ENCODE measurements around the gene PAK5.
A peak's percentile ranks its signal among the peaks of the same experiment; 100 is the strongest.
"Not testable (repeated sequence)": the region's sequence is repeated elsewhere in the genome, so short reads cannot be mapped to it uniquely, and the experiment has no call there.

Gene PAK5

DNA sequence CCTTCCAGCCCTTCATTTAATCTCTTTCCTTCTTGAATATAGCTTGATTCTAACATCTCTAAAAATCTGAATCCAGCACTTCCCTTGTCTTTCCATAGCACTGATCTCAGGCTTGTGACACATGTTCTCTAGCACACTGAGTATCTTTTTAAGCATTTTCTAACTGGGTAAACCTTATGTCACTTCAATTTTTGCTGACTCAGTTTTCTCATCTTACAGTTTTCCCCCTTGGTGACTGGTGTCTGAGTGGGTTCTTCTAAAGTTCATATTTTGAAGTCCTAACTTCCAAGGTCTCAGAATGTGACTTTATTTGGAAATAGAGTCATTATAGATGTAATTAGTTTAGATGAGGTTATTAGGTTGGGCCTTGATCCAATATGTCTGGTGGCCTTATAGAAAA, 153.9 kb downstream of the PAK5 start:
- DNase-seq (ENCODE audit: low read depth) = no peak

DNA sequence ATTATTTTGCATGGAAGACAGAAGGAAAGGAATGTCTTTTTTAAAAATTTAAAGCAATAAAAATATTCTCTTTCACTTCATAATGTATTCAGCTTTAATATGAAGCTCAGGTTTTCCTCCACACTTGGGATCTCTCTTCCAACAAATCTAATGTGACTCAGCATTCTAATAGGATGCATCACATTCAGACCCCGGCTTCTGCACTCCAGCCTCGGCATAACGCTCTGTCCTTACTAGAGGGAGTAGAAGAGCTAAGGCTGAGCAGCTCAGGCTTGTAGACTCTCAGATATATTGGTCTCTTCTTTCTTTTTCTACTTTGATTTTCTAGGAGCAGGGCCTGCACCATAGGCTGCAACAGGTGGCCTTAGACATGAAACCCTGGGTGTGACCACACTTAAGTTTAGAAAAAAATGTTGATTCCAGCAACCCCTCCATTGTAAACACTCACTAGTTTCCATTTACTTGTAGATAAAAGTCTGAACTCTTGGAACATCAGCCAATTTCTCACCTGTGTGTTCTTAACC, 161.7 kb downstream of the PAK5 start:
- no peak for DNase-seq (ENCODE audit: low read depth)

DNA sequence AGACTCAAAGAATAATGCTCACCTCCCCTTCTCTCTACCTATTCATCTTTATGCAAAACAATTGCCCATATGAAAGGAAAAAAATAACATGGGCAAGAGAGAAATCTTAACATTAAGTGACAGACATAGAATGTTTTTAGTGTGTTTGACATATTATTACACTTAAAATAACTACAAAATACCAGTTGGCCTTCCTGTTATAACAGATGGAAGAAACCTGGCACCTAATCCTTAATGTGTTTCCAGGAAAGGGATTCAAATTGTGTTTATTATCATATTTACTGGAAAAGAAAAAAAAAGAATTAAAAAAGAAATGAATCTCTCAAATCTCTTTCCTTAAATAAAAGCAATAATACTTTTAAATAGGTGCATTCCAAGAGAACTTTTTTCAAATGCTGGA, 165.9 kb downstream of the PAK5 start:
- no peak for DNase-seq (ENCODE audit: low read depth)

DNA sequence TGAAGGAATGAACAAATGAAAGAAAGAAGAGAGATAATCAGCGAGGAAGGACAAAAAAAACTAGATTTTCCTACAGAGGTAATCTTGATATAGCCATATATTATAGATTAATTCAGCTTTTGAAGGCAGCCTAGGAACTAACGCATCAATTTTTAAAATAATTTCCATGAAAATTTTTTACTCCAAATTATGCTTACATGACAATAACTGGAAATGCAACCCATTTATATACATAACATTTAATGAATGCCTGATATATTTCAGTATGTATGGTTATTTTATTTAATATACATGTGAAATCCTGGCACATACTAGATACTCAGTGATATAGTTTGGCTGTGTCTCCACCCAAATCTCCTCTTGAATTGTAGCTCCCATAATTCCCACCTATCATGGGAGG, 166.8 kb downstream of the PAK5 start:
- DNase-seq (ENCODE audit: low read depth) = no peak

DNA sequence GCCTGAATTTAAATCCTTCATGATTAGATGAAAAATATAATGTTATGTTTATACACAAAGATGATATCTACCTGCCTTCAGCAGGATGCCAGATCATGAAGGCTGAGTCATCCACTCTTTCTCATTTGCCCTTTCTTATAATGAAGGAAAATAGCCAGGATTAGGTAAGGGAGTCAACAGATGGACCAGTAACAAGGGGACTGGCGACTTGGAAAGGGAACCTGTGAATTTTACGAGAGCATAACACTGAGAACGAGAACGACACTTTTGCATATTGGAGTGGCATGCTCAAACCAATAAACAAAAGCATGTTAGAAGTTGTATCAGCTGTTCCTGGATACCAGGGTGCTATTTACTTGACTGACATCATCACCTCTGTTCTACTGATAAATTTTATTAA, 170.5 kb downstream of the PAK5 start:
- no peak for DNase-seq (ENCODE audit: low read depth)

DNA sequence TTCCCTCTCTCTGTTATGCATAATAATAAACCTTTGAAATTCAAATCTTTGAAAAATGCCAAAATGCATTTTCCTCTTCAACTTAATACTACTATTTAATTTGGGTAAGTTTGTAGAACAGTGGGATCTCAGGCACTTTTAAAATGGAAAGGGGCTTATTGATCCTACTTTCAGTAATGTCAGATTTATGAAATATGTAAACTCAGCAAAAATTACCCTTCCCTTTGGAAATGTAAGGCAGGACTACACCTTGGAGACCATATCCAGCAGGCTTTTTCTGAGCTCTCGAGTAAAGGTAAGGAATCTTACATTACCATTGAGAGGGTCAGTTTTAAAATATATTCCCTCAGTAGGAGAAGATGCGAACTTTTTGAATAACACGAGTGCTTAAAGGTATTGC, 175.5 kb downstream of the PAK5 start:
- DNase-seq (ENCODE audit: low read depth) = no peak

DNA sequence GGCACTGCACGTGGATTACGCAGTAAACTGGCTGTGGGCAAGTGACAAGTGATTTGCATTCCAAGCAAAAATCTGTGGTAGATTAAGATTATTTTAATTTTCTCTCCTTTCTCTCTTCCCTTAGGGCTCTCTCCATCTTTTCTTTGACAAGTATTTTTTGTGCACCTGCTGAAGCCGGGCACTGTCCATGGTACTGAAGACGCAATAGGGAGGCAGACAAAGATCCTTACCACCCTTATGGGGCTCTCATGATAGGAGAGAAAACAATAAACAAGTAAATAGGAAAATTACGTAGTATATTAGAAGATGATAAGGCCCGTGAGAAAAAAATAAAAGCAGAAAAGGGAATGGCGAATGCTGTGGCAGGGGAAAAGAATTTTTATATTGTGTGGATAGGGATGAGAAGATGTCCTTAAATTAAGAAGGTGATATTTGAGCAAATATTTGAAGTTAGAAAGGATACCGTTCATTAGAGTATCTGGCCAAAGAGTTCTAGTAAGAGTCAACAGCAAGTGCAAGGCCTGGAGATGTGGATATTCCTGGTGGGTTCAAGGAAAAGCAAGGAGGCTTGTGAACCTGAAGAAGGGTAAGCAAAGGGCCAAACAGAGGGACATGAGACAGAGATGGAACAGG, 178.5 kb downstream of the PAK5 start:
- DNase-seq (ENCODE audit: low read depth) = no peak

DNA sequence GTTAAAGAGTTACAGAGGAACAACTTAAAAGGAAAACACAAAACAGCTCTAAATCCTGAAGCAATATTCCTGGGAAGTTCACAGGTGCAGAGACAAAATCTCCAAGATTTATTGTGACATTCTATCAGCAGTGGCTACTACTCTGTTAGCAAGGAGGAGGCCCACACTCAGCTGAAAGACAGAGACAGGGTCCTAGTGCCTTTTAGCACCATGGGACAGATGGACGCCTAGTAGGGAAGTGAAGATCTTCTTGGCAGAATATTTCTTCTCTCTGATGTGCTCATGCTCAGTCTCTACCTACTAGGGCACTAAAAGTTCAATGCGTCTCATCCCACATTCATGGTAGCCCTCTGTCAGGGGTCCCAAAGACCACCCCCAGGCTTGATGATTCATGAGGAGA, 191.1 kb downstream of the PAK5 start:
- no peak for DNase-seq (ENCODE audit: low read depth)

DNA sequence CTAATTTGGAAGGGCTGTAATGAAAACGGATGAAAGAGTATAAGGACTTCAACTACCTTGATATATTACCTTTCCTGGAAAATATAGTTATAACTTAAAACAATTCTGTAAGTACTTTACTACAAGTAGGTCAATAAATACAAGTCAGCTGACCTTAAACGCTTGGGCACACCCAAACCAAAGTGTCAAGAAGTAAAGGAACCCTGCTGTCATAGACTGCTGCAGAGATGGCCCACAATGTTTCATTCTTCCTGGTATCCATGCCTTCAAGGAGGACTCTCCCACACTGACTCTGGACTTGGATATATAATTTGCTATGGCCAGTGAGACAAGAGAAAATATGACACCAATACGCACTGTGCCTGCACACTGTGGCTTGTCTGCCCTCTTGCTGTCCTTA, 192.5 kb downstream of the PAK5 start:
- DNase-seq (ENCODE audit: low read depth) = no peak

DNA sequence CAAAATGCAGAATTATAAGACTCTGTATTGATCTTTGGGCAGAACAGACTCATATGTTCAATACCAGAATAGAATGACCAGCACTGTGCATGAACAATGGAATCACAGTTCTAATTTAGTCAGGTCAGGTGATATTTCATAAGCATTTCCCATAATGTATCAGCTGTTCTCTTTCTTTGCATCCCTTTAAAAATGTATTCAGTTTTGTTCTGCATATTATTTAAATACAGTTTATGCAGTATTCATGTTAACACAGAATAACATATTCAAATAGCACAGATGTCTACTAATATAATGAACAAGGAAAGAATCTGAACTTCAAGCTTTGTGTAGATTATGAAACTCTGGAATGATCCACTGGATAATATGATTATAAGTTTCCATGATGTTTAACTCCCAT, 196.0 kb downstream of the PAK5 start:
- no peak for DNase-seq (ENCODE audit: low read depth)

DNA sequence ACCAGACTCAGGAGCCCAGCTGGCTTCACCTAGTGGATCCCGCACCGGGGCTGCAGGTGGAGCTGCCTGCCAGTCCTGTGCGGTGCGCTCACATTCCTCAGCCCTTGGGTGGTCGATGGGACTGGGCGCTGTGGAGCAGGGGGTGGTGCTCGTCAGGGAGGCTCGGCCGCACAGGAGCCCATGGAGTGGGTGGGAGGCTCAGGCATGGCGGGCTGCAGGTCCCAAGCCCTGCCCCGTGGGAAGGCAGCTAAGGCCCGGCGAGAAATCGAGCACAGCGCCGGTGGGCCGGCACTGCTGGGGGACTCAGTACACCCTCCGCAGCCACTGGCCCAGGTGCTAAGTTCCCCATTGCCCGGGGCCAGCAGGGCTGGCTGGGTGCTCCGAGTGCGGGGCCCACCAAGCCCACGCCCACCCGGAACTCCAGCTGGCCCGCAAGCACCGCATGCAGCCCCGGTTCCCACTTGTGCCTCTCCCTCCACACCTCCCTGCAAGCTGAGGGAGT, 197.3 kb downstream of the PAK5 start:
- DNase-seq (ENCODE audit: low read depth) = not testable (repeated sequence)

DNA sequence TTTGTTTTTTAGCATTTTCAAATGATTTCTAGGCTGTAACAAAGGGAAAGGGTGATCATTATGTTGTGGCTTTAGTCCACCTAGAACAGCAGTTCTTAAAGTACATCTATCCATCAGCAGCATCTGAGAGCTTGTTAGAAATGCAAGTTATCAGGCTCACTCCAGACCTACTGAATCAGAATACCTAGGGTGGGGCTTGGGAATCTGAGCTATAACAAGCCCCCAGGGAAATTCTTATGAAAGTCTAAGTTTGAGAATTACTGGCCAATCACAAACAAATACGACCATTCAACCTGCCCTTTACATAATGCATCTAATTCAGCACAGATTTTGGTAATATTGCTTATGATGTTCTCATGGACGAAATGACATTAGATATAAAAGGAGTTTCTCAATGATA, 201.0 kb downstream of the PAK5 start:
- DNase-seq (ENCODE audit: low read depth) = no peak

DNA sequence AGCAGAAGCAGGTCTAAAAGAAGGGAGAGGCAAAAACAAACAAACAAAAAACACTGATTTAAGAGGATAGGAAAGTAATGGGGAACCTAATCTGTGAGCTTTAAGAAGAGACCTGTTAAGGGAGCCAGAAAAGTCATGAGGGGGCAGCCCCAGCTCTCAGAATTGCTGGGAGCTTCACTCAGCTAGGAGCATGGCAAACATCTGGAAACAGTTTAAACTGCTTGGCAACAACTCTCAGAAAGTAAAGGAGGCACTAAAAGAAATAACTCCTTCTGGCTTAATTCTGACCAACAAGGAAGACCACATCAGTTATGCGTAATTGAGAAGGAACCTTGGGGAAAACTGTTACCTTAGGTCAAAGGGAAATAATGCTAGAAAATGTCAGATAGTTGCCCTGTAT, 203.1 kb downstream of the PAK5 start:
- no peak for DNase-seq (ENCODE audit: low read depth)

DNA sequence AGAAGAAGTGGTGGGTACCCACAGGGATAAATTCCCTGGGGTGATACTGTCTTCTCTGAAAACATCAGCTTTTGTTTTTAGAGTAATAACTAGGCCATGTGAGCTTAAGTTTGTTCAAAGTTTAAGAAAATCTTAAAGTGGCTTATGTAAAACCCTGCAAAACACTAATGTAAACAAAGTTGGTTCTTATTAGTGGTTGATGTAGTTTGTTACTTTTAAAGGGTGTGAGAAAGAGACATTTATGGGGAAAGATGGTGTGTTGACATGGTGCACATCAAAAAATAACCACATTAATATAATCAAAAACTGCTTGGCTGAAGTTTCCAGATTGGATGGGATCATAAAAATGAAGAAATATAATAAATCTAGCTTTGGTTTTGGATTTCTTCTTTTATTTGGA, 204.5 kb downstream of the PAK5 start:
- DNase-seq (ENCODE audit: low read depth) = no peak

DNA sequence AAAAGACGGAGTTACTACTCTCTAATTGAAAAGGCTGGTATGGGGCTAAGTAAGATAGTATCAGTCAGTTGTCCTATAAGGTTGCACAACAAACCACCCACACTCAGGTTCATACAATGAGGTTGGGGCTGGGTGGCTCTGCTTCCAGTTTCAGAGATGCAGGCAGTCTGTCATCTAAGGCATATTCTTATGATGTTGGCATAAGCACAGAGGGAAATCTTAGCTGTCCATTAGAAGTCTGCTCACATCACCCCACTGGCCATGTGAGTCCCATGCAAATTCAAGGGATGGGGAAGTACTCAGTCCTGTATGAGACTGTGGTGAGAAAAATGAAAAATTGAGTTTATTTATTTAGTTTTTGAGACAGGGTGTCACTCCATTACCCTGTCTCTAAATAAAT, 205.9 kb downstream of the PAK5 start:
- DNase-seq (ENCODE audit: low read depth) = no peak

DNA sequence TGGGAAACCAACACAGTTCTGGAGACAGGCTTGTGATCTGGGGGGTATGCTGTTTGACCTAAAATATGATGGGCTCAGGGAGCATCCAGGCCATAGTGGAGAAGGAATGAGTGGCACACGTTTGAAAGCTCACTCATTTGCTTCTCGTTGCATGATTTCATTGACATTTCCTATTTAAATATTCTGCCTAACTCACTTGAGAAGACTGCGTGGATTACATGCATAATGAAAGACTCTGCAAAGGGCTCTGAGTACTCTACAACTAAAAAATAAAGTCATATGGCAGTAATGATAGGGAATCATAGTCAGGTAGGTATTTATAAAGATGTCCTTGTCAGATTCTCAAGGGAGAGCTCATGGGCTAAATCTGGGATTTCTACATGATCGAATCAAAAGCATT, 206.6 kb downstream of the PAK5 start:
- no peak for DNase-seq (ENCODE audit: low read depth)

DNA sequence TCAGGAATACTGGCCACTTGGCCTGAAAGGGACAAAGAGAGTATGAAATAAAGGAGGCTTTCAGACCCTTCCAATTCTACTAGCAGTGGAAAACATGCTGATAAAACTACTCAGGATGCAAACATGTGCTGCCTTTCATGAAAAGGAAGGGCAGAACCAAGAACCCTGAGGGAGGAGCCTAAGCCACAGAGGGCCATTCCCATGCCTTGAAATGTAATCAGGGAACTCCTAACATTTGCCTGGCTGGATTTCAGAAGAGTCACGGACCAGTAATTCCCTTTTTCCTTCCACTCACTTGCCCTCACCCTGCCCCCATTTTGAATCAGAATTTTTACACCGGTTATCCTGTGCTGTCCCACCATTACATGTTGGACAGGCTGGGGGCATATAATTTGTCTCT, 208.3 kb downstream of the PAK5 start:
- DNase-seq (ENCODE audit: low read depth) = no peak

DNA sequence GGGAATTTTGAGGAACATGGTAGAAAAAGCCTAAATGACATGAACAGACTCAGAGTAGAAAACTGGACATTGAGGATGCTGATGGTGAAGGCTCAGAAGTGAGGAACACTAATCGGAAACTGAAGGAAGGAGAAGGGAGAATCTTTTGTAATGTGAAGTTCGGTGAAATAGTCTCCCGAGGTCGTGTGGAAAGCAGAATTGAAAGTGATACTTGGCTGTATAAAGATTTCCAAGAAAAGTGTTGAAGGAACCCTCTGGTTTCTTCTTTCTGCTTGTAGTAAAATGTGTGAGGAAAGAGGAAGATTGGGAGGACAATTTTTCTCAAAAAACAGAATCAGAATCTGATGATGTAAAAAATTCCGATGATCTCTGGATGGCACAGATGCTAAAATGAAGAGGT, 209.0 kb downstream of the PAK5 start:
- no peak for DNase-seq (ENCODE audit: low read depth)

DNA sequence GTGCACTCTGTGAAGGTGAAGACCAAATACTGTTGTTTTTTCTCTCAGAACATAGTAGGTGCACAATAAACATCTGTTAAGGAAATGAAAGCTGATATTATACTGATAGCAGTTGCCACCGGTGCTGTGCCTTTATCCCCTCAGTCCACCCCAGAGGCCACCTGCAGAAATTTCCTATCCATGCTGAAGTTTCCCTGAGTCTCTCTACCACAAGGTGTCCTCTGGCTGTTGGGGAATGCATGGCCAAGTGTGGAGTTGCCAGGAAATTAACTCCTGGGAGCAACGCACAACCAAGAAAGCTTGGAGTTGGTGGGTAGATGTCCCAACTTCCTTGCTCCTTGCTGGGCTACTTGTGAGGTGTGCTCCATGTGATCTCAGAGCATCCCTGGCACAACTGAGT, 210.3 kb downstream of the PAK5 start:
- no peak for DNase-seq (ENCODE audit: low read depth)

DNA sequence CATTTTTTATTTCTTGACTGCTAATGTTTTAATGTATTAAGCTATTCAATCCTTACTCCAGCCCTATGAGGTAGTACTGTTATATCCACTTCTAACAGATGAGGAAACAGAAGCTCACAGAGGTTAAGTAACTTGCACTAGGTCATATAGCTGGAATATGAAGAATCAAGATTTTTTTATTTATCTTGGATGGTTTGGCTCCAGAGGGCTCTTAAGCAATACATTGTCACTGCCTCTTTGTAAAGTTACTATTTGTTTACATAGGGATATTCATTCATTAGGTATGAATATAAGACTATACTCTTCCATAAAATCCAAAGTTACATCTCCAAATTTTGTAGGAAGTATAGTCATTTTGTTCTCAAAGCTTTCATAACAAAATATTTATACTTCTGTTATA, 210.7 kb downstream of the PAK5 start:
- DNase-seq (ENCODE audit: low read depth) = no peak

DNA sequence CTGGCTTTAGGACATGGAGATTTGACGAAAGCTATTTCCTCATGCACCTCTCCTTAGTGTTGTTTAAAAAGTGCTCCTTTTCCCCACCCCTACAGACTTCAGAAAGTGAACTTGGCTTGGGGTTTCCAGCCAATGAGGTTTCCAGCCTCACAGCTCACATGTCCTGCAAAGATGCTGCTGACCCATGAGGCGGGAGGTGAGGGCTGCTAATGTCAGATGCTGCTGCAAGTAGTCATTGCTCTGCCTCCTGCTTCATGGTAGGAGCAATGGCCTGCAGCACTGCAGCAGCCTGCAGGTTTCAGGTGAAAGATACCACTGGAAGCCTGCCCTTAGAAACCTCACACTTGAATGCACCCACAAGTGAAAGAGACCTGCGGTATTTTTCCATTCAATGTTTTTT, 211.7 kb downstream of the PAK5 start:
- DNase-seq (ENCODE audit: low read depth) = no peak

DNA sequence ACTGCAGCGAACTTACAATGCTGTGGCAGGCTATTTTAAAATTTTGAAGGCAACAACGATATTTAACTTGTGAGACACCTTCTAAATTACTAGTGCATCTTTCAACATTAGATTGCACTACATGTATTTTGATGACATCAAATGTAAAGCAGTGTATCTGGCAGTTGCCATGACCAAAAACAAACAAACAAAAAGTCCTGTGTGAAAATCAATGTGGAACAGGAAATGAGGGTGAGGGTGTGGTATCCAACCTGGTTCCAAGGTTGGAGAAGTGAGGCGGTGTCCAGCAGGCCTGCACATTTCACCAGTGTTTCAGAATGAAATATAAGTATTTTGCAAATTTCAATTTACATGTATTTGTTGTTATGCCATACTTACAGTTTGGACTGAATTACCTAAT, 212.5 kb downstream of the PAK5 start:
- no peak for DNase-seq (ENCODE audit: low read depth)

DNA sequence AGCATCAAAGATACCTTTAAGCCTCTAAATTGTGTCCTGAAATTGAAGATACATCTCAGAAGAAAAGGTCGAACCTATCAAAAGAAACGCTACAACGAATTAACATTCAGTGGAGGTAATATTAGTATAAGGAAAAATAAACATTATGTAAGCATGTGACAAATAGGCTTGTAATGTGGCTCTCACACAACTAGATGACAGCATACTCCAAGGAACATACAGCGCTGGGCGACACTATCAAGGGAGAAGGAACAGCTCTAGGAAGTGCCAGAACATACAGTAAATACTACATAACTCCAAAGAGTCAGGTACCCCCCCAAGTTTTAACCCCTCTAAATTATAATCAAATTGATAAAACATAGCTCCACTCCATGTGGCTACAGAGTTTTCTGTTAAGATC, 220.9 kb downstream of the PAK5 start:
- DNase-seq (ENCODE audit: low read depth) = peak; percentile 18

DNA sequence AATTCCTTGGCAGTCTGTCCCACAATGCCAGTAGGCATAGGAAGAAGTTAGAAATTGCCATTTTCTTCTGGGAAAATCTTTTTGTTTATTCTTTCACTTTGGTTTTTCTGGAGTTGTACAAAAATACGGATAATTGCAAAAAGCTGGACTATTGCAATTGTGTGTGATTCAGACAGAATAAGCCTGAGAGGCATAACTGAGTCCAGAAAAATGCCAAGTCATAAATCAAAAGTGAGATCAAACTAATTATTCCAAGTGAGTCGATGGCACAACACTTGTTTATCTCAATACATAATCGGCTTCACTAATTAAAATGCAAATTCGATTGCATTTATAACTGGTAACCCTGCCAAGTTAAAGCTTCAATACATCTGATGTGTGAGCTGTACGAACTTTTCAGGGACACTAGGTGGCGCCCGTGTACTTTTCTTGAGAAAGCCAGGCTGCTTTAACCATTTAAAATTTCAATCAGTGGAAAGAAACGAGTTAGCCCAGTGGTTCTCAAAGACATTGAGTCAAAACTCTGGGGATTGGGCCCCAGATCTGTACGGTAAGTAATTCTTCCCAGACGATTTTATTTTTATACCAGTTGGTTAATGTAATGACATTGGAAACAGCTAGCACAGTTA, 221.9 kb downstream of the PAK5 start:
- peak; percentile 6 for DNase-seq (ENCODE audit: low read depth)

Data from non-pigmented ciliary epithelial cell (primary cell).